GM21528 (cell line): ENCODE results near the gene SRGAP1.
"Not testable (repeated sequence)": the region's sequence is repeated elsewhere in the genome, so short reads cannot be mapped to it uniquely, and the experiment has no call there.

Experiments used
- ATAC-seq: cut with Tn5 transposase; IDR thresholded peaks from one replicate; pipeline ENCODE4 v1.9.1; 2021; ENCODE audit warnings: mild to moderate bottlenecking, moderate library complexity; ENCODE audit not compliant: unreplicated experiment, low FRiP score

The SRGAP1 gene

GRCh38 chr12:64098709-64099354 lies 254.3 kb downstream of the SRGAP1 start:
- no peak for ATAC-seq

- no peak for ATAC-seq
These were observed 254.9 kb downstream of the SRGAP1 start for GRCh38 chr12:64099397-64099796.

- no peak for ATAC-seq
These were observed 257.8 kb downstream of the SRGAP1 start for GRCh38 chr12:64102339-64102738.

- no peak for ATAC-seq
These were observed 259.6 kb downstream of the SRGAP1 start for GRCh38 chr12:64103825-64104740.

- ATAC-seq: no peak
These were observed 260.5 kb downstream of the SRGAP1 start for GRCh38 chr12:64105026-64105425.

GRCh38 chr12:64107776-64108175 lies 263.3 kb downstream of the SRGAP1 start:
- no peak for ATAC-seq

- no peak for ATAC-seq
These were observed 265.2 kb downstream of the SRGAP1 start for GRCh38 chr12:64109706-64110105.

GRCh38 chr12:64110864-64111263 lies 266.4 kb downstream of the SRGAP1 start:
- no peak for ATAC-seq

- no peak for ATAC-seq
These were observed 272.5 kb downstream of the SRGAP1 start for GRCh38 chr12:64116969-64117368.

GRCh38 chr12:64120568-64120967 lies 276.1 kb downstream of the SRGAP1 start:
- no peak for ATAC-seq

- not testable (repeated sequence) for ATAC-seq
These were observed 276.6 kb downstream of the SRGAP1 start for GRCh38 chr12:64121086-64121485.

GRCh38 chr12:64122154-64122553 lies 277.7 kb downstream of the SRGAP1 start:
- no peak for ATAC-seq

GRCh38 chr12:64122995-64123394 lies 278.5 kb downstream of the SRGAP1 start:
- no peak for ATAC-seq

- no peak for ATAC-seq
These were observed 278.9 kb downstream of the SRGAP1 start for GRCh38 chr12:64123448-64123847.

- no peak for ATAC-seq
These were observed 280.2 kb downstream of the SRGAP1 start for GRCh38 chr12:64124511-64125197.

- ATAC-seq: no peak
These were observed 281.4 kb downstream of the SRGAP1 start for GRCh38 chr12:64125913-64126312.

GRCh38 chr12:64127811-64128210 lies 283.3 kb downstream of the SRGAP1 start:
- no peak for ATAC-seq

- ATAC-seq: no peak
These were observed 283.9 kb downstream of the SRGAP1 start for GRCh38 chr12:64128366-64128765.

- ATAC-seq: not testable (repeated sequence)
These were observed 286.0 kb downstream of the SRGAP1 start for GRCh38 chr12:64130476-64130875.

GRCh38 chr12:64131456-64131855 lies 287.0 kb downstream of the SRGAP1 start:
- not testable (repeated sequence) for ATAC-seq

GRCh38 chr12:64132672-64133071 lies 288.2 kb downstream of the SRGAP1 start:
- not testable (repeated sequence) for ATAC-seq
